Measurements from ENCODE around the gene CASP6.
"Not testable (repeated sequence)": the region's sequence is repeated elsewhere in the genome, so short reads cannot be mapped to it uniquely, and the experiment has no call there.

CASP6 gene

DNA sequence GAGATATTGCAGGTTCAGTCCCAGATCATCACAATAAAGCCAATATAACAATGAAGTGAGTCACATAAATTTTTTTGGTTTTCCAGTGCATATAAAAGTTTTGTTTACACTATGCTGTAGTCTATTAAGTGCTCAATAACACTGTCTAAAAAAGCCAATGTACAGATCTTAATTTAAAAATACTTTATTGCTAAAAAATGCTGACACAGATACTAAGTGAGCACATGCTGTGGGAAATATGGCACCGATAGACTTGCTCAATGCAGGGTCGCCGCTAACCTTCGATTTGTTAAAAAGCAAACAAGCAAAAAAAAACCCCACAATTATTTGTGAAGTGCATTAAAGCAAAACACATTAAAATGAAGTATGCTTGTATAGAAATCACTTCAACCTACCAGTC, 16.4 kb upstream of the CASP6 start:
- no peak for DNase-seq (ENCODE audit: low read depth in 3 of 3)

- DNase-seq (ENCODE audit: low read depth in 3 of 3), result no peak
Measured at GRCh38 chr4:109718759-109719158, 15.5 kb upstream of the CASP6 start.

GRCh38 chr4:109713500-109713899, 10.3 kb upstream of the CASP6 start:
- DNase-seq (ENCODE audit: low read depth in 3 of 3), result no peak

- DNase-seq (ENCODE audit: low read depth in 3 of 3), result no peak
Measured at GRCh38 chr4:109708990-109709389, 5.7 kb upstream of the CASP6 start.

DNA sequence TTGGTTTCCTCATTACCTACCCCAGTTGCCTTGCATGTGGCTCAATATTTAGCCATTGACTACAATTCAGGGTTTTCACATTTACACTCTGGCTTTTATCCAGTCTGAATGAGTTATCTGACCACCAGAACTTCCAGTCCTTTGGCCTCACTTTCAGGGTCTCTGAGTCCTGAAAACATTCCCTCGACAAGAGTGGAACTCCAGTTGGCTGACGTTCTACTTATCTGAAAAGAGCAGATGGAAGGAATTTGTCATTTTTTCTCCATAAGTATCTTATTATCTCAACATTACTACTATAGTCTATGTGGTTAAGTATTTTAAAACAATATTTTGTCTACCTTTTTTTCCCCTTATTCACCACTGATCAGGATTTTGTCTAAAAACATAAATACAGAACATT, 5.2 kb upstream of the CASP6 start:
- no peak for DNase-seq (ENCODE audit: low read depth in 3 of 3)

DNA sequence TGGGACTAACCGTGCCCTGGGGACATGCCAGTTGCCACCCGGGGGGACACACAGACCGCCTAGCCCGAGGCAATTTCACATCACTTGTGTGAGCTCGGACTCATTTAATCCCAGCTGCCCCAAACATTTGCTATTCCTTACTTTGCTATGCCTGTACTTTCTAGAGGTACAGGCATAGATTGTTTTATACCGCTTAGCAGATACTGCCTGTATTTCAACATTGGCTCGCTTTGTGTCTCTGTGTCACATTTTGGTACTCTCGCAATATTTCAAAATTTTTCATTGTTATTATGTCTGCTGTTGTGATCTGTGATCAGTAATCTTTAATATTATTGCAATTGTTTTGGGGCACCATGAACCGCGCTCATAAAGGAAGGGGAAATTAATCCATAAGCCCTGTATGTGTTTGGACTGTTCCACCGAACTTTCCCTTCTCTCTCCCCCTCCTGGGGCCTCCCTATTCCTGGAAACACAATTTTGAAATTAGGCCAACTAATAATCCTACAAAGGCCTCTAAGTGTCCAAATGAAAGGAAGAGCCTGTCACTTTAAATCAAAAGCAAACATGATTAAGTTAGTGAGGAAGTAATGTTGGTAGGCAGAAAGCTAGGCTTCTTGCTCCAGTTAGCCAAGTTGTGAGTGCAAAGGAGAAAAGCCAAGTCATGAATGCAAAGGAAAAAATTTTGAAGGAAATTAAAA, 568 bp upstream of the CASP6 start:
- DNase-seq (ENCODE audit: low read depth in 3 of 3), result no peak

- DNase-seq (ENCODE audit: low read depth in 3 of 3), result peak in 1 of 3 donors; percentile 6
Measured at GRCh38 chr4:109701566-109702410, 1.5 kb downstream of the CASP6 start.

- no peak for DNase-seq (ENCODE audit: low read depth in 3 of 3)
Measured at GRCh38 chr4:109699553-109700225, 3.6 kb downstream of the CASP6 start.

- no peak for DNase-seq (ENCODE audit: low read depth in 3 of 3)
Measured at GRCh38 chr4:109698656-109699055, 4.6 kb downstream of the CASP6 start.

DNA sequence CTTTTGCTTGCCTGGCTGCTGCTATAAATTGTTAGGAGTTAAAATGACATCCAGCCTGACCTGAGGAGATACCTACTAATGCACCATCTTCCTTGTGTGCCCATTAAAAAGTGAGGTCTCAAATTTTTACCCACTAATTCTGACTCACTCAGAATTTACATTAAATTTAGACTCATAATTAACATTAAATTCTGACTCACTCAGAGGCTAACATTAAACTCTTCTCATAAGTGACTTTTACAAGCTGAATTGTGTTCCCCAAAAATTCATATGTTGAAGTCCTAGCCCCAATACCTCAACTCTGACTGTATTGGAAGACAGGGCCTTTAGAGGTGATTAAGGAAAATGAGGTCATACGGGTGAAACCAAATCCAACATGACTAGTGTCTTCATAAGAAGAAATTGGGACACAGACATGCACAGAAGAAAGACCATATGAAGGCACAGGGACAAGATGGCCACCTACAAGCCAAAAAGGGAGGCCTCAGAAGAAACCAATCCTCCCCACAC, 11.8 kb downstream of the CASP6 start:
- no peak for DNase-seq (ENCODE audit: low read depth in 3 of 3)

DNA sequence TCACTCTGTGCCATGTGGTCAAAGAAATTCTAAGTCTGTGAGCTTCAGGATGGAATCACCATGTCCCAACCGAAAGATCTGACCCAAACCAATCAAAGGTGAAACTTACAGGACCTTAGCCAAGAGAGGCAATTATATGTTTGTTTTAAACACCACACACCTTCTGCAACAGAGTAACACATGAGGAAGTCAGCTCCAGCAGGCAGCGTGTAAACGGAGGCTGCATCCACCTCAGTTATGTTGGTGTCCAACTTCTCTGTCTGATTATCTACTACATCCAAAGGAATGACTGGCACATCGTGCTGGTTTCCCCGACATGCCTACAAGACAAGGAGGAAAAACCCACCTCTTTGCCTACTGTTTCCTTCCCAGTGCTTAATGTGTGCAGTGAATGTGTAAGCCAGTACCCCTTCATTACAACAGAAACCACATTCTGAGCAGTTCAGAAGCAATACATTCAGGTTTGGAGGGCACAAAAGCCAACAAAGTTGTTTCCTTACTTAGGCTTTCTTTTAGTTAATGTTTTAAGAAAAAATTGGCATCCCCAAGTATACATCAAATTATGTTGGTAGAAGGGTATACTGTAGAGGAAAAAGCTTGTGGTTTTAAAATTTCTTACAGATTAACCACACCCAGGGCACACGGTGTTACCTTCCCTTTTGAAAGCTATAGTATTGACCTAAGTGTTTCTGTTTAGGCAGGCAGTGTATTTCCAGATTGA, 12.4 kb downstream of the CASP6 start:
- no peak for DNase-seq (ENCODE audit: low read depth in 3 of 3)

GRCh38 chr4:109684727-109685126, 18.5 kb downstream of the CASP6 start:
- DNase-seq (ENCODE audit: low read depth in 3 of 3), result no peak

GRCh38 chr4:109683621-109684253, 19.5 kb downstream of the CASP6 start:
- DNase-seq (ENCODE audit: low read depth in 3 of 3), result no peak

DNA sequence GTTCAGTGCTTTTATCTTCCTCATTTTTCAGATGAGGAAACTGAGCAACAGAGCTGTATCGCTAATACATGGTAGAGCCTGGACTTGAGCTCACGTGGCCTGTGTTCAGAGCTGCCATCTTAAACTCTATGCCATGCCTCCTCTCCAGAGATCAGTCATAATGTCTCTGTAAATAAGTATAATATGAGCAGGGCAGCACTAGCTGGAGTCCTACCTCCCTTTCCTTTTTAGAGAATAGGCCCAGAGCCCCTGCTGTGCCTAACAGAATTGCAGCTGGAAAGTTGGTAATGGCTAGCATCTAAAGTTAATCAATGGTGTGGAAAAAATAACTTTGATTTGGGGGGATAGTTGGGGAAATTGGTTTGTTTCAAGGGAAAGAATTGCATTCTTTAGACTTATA, 20.4 kb downstream of the CASP6 start:
- DNase-seq (ENCODE audit: low read depth in 3 of 3), result no peak

DNA sequence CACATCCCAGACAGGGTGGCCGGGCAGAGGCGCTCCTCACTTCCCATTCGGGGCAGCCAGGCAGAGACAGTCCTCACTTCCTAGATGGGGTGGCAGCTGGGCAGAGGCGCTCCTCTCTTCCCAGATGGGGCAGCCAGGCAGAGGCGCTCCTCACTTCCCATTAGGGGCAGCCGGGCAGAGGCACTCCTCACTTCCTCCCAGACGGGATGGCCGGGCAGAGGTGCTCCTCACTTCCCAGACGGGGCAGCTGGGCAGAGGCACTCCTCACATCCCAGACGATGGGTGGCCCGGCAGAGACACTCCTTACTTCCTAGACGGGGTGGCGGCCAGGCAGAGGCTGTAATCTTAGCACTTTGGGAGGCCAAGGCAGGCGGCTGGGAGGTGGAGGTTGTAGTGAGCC, 24.3 kb downstream of the CASP6 start:
- DNase-seq (ENCODE audit: low read depth in 3 of 3), result not testable (repeated sequence)

DNA sequence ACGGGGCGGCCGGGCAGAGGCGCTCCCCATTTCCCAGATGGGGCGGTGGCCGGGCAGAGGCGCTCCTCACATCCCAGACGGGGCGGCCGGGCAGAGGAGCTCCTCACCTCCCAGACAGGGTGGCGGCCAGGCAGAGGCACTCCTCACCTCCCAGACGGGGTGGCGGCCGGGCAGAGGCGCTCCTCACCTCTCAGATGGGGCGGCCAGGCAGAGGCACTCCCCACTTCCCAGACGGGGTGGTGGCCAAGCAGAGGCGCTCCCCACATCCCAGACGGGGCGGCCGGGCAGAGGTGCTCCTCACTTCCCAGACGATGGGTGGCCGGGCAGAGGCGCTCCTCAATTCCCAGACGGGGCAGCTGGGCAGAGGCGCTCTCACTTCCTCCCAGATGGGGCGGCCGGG, 24.8 kb downstream of the CASP6 start:
- not testable (repeated sequence) for DNase-seq (ENCODE audit: low read depth in 3 of 3)

GRCh38 chr4:109676886-109677285, 26.4 kb downstream of the CASP6 start:
- DNase-seq (ENCODE audit: low read depth in 3 of 3), result no peak

DNA sequence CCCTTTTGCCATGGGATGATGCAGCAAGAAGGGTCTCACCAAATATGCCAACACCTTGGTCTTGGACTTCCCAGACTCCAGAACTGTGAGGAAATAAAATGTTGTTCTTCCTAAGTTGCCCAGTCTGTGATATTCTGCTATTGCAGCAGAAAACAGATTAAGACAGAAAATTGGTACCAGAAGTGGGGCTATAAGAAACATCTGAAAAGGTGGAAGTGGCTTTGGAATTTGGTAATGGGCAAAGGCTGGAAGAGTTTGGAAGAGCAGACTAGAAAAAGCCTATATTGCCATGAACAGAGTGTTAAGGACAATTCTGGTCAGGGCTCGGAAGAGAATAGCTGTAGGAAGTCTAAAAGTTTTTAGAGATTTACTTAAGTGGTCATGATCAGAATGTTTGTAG, 27.4 kb downstream of the CASP6 start:
- DNase-seq (ENCODE audit: low read depth in 3 of 3), result no peak

- no peak for DNase-seq (ENCODE audit: low read depth in 3 of 3)
Measured at GRCh38 chr4:109675181-109675580, 28.1 kb downstream of the CASP6 start.

GRCh38 chr4:109673303-109673702, 29.9 kb downstream of the CASP6 start:
- DNase-seq (ENCODE audit: low read depth in 3 of 3), result no peak

- DNase-seq (ENCODE audit: low read depth in 3 of 3), result no peak
Measured at GRCh38 chr4:109672169-109672930, 30.9 kb downstream of the CASP6 start.

Measured in stimulated activated CD4-positive, alpha-beta T cell treated with anti-CD3 and anti-CD28 coated beads, TNF-alpha, amount 100 ng/mL, for 48 hours (primary cell).